ELR (cell line): ENCODE measurements around the gene STXBP6.
"Not testable (repeated sequence)": the region's sequence is repeated elsewhere in the genome, so short reads cannot be mapped to it uniquely, and the experiment has no call there.

Experiments
- DNase-seq: peaks from one replicate; pipeline ENCODE4 v3.0.0-alpha.2; 2015; ENCODE audit warnings: low read depth

STXBP6 gene

DNA sequence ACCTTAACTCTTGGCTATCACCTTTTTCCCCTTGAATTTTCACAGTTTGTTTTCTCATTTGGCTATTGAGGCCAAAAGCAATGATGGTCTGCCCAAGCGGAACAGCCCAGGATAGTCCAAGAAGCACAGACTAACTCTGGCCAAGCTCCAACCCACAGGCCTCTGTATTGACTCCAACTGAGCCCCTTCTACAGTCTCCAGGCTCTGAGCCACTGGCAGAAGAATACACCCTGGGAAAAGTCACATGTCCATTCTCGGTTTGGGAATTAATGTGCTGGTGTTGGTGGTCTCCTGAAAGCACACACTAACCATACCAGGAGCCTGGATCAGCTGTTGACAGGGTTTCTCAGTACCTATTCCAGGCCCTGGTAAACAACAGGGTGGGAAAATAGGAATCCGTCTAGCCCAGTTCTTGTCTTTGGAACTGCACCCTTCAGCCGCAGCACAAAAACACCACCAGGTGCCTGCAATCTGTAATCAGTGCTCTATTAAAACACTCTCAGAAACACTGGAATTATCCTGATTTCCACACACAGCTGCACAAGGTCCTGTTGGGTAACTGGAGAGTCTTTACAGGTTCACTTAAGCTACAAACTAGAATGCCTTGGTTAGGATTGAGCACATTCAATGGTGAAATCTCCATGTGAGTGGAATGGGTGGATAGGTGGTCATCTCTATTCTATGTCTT, 63.6 kb downstream of the STXBP6 start:
- DNase-seq: no peak

DNA sequence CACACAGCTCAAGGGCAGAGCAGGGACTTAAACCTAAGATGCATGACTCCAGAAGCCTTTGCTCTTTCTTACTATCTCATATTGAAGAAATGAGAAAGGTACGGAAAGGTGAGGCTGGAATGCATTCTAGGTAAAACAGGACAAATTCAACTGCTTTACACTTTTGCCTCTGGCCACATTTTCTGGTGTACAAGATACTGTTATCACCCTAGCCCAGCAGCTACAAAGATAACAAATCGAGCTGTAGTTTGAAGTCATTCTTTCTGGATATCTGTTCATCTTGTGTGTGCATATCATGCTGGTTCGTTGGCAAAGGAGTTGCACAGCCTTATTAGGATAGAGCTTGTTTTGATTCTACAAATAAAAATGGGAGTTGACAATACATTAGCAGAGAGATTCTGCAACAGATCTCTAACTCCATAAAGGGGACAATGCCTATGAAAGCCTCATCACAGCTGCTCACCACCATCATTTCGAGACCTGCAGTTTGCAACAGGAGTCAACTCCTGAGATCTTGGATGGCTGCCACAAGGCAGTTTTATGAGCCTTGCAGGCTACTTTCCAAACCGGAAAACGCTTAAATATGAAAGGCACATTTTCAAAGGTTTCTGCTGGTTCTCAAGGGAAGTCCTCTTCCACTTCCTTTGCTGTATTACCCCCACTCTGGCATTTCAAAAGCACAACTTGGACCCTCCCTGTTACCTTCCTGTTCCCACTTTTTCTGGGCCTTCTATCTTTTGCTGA, 64.9 kb downstream of the STXBP6 start:
- no peak for DNase-seq

DNA sequence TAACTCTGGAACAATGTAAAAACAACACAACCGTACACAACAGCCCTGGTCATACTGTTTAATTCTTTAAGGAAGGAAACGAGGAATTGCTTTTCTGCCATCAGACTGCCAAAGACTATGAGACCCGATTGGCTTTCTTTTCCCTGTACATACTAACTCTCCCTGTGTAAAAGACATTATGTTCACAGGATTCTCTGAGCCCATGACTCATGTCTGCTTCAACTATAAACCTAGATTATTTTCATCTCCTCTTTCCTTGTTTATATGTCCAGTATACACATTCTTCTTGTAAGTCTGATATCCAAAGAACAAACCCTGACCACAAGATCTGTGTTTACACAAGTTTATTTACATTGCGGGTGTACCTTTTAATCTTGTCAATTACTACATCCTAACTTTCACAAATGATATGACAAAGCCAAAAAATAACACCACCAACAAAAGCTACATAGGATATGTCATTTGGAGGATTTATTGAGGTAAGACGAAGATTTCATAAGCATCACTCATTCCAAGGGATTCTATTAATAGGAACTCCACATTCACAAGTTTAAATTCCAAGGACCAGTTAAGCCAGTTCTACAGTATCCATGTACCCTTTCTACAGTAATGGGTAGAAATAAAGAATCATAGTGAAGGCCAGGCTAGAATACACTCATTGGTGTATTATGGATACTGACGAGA, 67.3 kb downstream of the STXBP6 start:
- peak; percentile 47 for DNase-seq

DNA sequence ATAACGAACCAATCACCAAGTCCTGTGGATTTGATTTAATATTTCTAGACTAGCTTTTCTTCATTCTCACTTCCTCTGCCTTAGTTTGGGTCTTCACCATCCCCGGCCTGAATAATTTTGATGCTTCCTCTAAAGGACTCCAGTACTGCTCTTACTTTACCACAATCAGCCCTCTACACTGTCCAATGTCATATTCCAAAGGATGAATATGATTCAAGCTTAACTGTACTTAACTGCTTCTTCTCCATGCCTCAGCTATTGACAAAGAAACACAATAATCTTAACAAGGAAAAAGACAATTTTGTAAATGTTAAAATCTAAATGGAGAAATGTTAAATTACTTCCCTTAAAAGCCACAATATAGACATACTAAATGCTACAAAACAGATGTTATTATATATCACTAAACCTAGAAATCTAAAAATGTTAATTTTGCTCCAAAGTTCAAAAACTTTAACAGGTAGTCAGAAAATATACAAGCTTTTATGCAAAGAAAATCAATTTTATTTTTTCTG, 70.2 kb downstream of the STXBP6 start:
- no peak for DNase-seq

DNA sequence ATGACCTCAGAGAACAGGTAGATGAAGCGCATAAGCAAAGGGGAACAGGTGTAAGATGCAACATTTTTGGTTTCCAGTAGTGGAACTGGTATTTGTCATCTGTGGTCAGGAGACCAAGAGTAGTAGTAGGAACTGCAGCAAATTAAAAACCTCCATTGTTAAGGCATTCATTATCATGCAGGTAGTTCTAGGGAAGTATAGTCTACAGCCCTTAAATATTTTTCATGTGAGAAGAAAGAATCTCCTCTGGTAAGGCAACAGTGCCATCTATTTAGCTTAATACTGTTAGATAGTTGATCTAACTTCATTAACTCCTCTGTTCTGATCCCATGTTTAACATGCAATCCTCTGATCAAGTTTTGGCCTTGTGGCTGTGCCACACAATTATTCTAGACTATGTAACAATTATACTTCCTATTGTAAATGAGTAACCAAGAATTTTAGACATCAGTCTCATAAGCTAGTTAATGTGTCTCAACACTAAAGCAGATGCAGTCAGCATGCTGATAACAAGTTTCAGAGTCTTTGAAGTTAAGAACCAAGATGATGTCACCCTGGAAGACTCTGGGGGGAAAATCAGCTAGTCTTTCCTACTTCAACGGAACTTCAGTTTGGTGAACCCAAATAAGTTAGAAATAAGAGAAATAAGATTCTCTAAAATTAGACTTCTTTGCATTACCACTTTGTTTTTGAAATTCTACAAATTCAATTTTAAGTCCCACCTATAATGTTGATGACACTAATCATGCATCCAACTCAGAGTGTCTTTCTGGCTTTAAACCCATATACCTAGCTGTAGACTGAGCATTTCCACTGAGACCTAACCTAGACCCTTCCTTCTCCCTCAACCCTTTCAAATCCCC, 70.9 kb downstream of the STXBP6 start:
- DNase-seq: no peak

DNA sequence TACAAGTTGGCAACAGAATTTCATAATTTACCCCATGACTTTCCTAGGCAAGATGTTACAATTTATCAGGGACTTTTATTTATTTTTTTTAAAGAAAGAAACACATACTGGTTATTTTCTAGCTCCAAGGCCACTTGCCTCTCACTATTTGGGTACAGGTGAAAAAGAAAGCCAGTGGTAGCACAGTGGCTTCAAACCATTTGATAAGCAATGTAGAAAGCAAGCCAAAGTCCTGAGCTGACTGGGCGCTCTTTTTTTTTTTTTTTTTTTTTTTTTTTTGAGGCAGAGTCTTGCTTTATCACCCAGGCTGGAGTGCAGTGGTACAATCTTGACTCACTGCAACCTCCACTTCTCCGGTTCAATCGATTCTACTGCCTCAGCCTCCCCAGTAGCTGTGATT, 73.3 kb downstream of the STXBP6 start:
- no peak for DNase-seq

DNA sequence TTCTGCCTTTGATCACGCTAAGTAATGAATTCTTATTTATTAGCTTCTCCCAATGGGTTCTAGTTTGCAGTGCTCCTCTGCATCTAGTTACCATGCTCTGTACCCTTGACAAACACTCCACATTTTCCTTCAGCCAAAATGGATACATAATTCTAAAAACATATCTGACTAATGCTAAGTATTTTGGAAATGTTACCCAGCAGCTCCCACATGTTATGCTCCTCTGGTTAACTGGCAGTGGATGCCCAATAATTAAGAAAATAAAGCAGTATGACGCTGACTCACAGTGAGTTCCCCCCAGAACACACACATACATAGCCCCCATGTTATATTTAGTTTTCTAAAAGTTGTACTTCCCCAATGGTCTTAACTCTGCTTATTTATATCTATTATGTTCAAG, 74.6 kb downstream of the STXBP6 start:
- no peak for DNase-seq

DNA sequence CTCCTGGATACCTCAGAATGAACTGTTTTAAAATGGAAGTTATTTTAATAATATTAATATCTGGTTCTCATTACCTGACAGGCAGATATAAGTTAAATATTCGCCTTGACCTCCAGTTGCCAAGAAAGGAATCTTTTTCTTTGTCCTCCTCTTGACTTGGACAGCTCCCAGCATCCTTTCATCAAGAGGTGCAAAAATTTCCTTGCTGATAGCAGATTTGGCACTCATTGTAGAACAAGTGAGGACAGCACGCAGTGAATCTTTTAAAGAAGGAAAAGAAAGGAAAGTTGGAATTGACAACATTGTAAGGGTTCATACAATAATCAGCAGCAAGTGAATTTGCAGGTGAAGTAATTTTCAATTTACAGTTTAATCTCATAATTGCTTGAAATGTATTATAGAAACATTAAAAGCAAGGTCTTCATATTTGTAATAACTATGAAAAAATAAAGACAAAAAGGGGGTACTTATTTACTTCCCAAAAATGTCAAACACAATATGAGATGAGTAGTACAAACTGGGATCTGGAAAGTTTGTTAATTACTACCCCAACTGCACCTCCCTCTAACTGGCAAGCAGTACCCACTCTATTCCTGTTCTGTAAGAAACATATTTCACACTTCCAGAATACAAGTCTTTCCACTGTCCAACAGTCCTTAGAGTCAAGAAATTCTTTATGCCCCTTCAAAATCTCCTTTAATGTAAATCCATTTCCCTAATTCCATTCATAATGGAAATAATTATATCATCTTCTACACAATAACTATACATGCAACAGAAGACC, 75.2 kb downstream of the STXBP6 start:
- no peak for DNase-seq

DNA sequence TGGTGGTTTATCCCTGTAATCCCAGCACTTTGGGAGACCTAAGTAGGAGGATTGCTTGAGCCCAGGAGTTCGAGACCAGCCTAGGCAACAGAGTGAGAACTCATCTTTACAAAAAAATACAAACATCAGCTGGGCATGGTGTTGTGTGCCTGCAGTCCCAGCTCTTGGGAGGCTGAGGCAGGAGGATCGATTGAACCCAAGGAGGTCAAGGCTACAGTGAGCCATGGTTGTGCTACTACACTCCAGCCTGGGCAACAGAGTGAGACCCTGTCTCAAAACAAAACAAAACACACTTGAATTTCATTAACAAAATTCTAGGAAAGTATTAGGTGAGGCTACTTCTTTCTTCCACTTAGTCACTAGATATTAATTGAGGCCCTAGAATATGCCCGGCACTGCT, 77.1 kb downstream of the STXBP6 start:
- DNase-seq: no peak

DNA sequence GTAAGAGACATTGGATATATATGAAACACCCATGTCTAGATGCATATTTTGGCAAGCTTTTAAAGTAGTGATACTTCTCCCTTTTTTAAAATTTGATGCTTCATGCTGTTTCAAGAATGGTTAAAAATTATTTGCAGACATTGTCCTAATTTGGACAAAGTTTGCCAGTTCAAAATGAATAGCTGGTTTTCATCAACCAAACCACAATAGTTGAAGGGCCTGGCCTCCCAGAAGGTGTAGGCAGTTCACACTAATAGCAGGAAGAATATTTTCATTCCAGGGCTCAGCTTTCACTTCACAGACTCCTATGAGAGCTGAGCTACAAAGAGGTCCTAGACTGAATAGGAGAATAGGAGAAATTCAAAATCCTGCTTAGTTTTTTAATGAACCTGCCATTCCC, 78.7 kb downstream of the STXBP6 start:
- DNase-seq: no peak

DNA sequence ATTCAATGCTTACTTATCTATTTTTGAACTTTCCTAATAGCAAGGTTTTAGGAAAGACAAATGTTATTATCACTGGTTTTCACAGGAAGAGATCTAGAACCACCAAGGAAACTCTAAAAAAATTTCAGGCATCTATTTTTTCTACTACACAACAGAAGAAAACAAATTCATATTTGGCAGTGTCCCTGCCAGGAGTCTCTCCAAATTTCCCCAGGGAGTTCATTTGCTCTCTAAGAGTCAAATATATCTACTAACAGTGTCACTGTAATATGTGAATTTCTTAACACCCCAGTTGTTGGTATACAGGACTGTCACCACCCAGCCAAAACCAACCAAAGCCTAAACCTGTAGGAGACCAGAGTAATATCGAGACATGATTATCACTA, 83.4 kb downstream of the STXBP6 start:
- no peak for DNase-seq

DNA sequence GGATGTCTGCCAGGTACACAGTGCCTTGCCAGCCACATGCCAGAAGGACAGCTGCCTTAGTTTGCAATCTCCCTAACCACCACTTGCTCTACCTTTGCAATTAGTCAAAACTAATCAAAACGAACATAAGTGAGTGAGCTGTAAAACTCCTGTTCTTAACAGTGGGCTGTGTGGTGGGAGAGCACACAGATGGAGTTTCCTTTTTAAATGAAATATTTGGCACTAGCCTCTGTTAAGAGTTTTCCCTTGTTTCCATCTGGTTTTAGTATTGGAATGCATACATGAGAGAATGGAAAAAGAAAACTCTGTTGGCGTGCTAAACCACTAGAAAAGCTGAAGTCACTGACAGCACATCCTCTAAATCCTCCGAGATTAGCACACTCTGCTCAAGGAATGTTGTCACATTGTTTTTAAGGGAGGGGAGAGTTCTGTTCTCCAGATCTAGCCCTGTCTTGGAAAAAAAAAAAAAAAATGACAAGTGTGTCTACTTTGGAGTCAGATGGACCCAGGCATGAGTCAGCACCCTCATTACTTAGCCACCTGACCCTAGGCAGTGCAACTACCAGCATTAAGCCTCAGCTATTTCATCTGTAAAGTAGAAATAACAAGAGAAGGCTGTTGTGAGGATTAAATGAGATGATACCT, 83.9 kb downstream of the STXBP6 start:
- DNase-seq: peak; percentile 20

DNA sequence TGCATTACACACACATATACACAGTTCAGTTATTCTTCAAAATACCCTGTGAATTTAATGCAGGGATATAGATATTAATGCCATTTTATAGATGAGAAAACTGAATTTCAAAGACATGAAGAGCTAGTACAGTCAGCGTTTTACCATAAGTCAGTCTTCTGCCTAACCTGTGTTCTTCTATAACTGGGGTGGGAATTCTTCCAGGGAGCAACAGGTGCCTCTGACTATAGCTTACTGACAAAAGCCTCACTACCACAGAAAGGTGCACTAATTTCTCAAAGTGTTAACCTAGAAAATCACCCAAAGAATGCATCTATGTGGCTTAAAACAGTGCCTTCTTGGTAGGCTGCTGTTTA, 84.4 kb downstream of the STXBP6 start:
- no peak for DNase-seq

DNA sequence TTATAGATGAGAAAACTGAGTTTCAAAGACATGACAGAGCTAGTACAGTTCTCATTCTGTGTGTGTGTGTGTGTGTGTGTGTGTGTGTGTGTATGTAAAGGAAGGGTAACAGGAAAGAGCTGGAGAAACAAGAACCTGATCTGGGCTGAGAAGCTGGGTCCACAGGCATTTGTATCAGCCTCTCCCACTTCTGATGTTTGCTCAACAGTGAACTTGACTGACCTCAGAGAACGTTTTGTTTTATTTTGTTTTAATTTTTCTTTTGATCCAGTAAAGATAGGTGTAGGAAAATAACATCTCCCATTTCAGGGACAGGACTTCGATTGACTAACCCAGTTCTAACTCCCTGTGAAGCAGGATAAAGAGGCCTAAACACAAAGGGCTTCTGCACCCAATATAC, 85.4 kb downstream of the STXBP6 start:
- DNase-seq: no peak

DNA sequence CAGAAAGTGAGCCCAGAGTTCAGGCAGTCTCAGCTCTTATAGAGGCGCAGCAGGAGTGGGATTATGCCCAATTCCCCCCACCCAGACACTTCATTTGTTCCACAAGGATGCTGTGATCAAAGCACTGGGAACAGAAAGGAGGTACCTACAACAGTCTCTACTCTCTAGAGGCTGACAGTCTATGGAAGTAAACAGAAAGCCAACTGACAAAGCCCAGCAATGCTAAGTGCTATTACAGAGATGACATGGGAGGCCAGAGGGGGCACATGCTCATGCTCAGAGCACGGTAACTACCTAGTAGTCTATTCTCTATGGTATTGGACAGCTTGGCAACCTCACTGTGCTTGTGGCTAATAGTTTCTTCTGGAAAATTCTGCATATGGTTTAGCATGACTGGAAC, 85.9 kb downstream of the STXBP6 start:
- DNase-seq: no peak

DNA sequence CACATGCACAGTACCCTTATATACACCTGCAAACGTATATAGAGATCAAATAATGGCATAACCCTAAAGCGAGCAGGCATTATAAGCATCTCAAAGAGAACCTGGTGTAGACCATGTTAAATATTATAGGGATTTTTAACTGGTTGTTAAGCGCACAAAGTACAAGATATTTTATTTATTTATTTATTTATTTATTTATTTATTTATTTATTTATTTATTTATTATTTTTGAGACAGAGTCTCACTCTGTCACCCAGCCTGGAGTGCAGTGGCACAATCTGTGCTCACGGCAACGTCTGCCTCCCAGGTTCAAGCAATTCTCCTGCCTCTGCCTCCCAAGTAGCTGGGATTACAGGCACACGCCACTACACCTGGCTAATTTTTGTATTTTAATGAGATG, 87.8 kb downstream of the STXBP6 start:
- DNase-seq: not testable (repeated sequence)

DNA sequence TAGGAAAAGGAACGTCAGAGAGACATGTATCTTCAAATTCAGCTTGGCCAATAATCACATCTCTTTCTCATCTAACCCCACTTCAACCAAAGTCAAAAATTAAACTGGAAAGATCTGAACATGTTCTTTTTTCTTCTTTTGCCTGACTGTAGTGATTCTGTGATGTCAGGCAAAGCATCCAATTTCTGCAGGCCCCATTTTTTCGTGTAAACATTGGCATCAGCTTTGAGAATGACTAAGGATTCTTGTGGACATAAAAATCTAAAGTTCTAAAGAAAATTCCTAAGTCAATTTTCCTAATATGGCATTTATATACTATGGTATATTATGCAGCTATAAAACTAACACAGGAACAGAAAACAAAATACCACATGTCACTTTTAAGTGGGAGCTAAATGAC, 89.1 kb downstream of the STXBP6 start:
- DNase-seq: no peak

DNA sequence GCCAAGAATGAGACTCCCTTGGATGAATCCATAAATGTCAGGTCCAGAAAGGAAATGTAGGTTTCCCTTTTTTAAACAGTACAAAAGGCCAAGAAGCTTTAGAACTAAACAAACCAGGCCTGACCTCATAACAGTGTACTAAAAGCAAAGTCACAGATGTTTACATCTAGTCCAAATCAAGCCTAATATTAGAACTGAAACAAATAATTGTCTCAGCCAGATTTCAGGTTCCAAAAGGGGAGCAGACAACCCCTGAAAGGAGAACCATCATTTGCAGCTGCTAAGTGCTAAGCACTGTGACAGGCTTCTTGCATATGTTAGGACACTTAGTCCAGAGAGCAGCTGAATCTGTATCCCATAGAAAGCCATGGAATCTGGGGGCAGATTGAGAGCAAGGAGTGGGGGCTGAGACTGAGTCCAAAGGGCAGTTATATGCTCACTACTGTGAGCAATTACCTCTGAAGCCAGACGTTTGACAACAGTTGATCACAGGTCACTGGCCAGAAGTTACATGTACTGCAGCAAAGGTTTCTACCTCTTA, 90.1 kb downstream of the STXBP6 start:
- DNase-seq: no peak

DNA sequence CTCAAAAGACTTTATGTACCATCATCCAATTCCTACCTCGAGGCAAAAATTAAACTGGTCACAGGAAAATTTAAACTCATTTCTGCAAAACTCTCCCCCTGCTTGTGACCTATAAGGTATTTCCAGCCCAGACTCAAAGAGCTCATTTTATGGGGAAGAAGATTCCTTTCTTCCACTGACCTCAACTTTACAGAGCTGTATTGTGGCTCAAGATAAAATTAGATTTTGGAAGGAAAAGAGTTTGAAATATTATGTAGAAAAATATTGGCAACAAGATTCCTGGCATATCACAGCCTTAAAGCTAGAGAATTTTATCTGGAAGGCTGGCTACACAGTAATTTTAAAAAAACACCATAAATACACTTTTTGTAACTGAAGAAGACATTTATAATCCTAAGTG, 91.7 kb downstream of the STXBP6 start:
- no peak for DNase-seq

DNA sequence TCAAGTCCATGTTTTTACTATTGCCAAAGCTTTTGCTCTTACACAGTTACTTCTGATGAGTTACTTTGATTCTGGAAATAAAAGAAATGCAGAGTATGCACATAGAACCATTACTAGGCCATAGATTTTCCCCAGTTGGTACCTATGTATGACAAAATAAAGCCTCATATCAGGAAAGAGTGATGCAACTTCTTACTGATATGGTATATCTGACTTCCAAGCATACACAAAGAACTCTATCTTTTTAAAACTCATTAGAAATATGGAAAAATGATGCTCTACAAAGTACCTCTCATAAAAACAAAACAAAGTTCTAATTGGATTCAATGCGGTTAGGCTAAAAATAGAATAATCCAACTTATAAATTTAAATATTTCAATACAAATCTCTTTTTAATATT, 92.1 kb downstream of the STXBP6 start:
- no peak for DNase-seq

DNA sequence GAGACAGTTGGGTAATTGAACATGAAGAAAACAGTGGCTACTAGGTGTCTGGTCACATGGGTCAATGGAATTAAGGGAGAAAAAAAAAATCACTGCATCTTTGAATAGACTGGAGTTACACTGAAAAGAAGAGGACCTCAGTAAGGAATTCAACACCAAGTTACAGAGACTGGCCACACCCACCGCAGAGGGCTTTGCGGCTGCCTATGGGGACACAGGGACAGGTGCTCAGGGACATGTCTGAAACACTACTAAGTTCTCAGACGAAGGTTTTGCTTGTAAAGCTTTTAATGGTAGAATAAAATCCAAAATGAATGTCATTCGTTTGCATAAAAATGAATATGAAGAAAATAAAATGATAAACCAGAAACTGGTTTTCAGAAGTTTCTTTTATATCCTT, 93.8 kb downstream of the STXBP6 start:
- DNase-seq: no peak
